SU-DHL-6 (cell line): ENCODE data around the gene P3H3.
"Not testable (repeated sequence)": the region's sequence is repeated elsewhere in the genome, so short reads cannot be mapped to it uniquely, and the experiment has no call there.

Experiments
- H2AFZ ChIP-seq: fragments of 200-600 bp; sonication (generic); 2 replicates; pipeline ENCODE4 v1.6.1; 2014; ENCODE audit warnings: low read depth, mild to moderate bottlenecking, moderate library complexity, mixed read lengths, antibody characterized with exemption, low read length; ENCODE audit not compliant: severe bottlenecking
- H3F3A ChIP-seq: fragments of 200-600 bp; shearing (Covaris generic); 2 replicates; pipeline ENCODE4 v1.6.0; 2016; ENCODE audit warnings: antibody characterized with exemption, mild to moderate bottlenecking; ENCODE audit not compliant: insufficient read depth
- H3K27ac ChIP-seq: fragments of 200-600 bp; sonication (generic); 2 replicates; pipeline ENCODE4 v1.5.1; 2016; ENCODE audit warnings: low read depth, mild to moderate bottlenecking, low read length, moderate library complexity, mixed read lengths
- H3K27me3 ChIP-seq: fragments of 200-600 bp; sonication (generic), shearing (Covaris generic); 2 replicates; pipeline ENCODE4 v1.6.0; 2014; ENCODE audit warnings: mild to moderate bottlenecking, low read length
- H3K36me3 ChIP-seq: fragments of 200-600 bp; sonication (generic); 2 replicates; pipeline ENCODE4 v1.6.1; 2014; ENCODE audit warnings: mild to moderate bottlenecking, low read length, mixed read lengths
- H3K4me2 ChIP-seq: fragments of 300-600, 200-600 bp; shearing (Covaris generic), sonication (generic); 2 replicates; pipeline ENCODE4 v1.6.0; 2014; ENCODE audit warnings: low read length, low read depth, mild to moderate bottlenecking; ENCODE audit not compliant: poor library complexity, severe bottlenecking
- H3K4me3 ChIP-seq: fragments of 200-600 bp; sonication (generic); 2 replicates; pipeline ENCODE4 v1.5.1; 2014; ENCODE audit warnings: antibody characterized with exemption, low read length, mild to moderate bottlenecking, mixed read lengths; ENCODE audit not compliant: insufficient read depth, poor library complexity, severe bottlenecking
- H3K79me2 ChIP-seq: fragments of 200-600 bp; sonication (generic); 2 replicates; pipeline ENCODE4 v1.6.1; 2014; ENCODE audit warnings: mild to moderate bottlenecking, low read length, moderate library complexity; ENCODE audit not compliant: insufficient read depth
- H3K9ac ChIP-seq: fragments of 200-600 bp; sonication (generic); 2 replicates; pipeline ENCODE4 v1.7.0; 2014; ENCODE audit warnings: mild to moderate bottlenecking, low read length
- H3K9me2 ChIP-seq: fragments of 200-600 bp; sonication (generic); replicated peaks from 2 replicates; pipeline ENCODE4 v1.6.1; 2014; ENCODE audit warnings: low read length; ENCODE audit not compliant: insufficient read depth
- H3K9me3 ChIP-seq: fragments of 200-600 bp; sonication (generic); 2 replicates; pipeline ENCODE4 v1.6.1; 2014; ENCODE audit warnings: low read length, mixed read lengths; ENCODE audit not compliant: insufficient read depth
- H4K20me1 ChIP-seq: fragments of 200-600 bp; sonication (generic); 2 replicates; pipeline ENCODE4 v1.6.1; 2014; ENCODE audit warnings: low read depth, mild to moderate bottlenecking, antibody characterized with exemption, low read length, moderate library complexity, mixed read lengths
- EZH2phosphoT487 ChIP-seq: fragments of 200-600 bp; sonication (generic), shearing (Covaris generic); conservative IDR thresholded peaks from 2 replicates; pipeline ENCODE4 v1.6.1; 2018; ENCODE audit warnings: mild to moderate bottlenecking, antibody characterized with exemption, low read length, moderate library complexity, mixed read lengths
- TF ChIP-seq, protein P1 (sequence below): fragments of 200-600 bp; sonication (generic); IDR thresholded peaks from one replicate; pipeline ENCODE4 v1.5.1; 2017; ENCODE audit warnings: antibody characterized with exemption, mild to moderate bottlenecking, low read length, moderate library complexity; ENCODE audit not compliant: insufficient read depth, poor library complexity, severe bottlenecking

Gene P3H3

DNA sequence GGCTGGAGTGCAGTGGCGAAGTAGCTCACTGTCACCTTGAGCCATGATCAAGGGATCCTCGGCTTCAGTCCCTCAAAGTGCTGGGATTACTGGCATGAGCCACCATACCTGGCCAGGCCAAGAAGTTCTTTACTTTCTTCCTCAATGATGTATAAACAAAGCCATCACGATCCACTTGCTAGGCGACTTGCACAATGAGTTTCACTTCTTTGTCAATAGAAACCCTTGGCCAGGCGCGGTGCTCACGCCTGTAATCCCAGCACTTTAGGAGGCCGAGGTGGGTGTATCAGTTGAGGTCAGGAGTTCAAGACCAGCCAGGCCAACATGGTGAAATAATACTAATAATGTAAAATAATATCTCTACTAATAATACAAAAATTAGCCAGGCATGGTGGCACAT is 59.3 kb downstream of the P3H3 start:
- Histone ChIP-seq H3F3A (peaks cover 12% of the 10 kb centered on the region), H3K4me3 (no peak overlapping the region), H3K9me2 (no peaks in the 10 kb centered on the region), H3K27me3 (no peaks in the 10 kb centered on the region), H3K4me2 (no peak overlapping the region), H3K79me2 (no peaks in the 10 kb centered on the region), H4K20me1 (no peaks in the 10 kb centered on the region), H3K36me3 (no peaks in the 10 kb centered on the region), H3K27ac (no peak overlapping the region), H2AFZ (no peak overlapping the region), H3K9me3 (no peaks in the 10 kb centered on the region), H3K9ac (no peak overlapping the region)
- TF ChIP-seq EZH2phosphoT487 = no peak
- TF ChIP-seq, protein P1, sequence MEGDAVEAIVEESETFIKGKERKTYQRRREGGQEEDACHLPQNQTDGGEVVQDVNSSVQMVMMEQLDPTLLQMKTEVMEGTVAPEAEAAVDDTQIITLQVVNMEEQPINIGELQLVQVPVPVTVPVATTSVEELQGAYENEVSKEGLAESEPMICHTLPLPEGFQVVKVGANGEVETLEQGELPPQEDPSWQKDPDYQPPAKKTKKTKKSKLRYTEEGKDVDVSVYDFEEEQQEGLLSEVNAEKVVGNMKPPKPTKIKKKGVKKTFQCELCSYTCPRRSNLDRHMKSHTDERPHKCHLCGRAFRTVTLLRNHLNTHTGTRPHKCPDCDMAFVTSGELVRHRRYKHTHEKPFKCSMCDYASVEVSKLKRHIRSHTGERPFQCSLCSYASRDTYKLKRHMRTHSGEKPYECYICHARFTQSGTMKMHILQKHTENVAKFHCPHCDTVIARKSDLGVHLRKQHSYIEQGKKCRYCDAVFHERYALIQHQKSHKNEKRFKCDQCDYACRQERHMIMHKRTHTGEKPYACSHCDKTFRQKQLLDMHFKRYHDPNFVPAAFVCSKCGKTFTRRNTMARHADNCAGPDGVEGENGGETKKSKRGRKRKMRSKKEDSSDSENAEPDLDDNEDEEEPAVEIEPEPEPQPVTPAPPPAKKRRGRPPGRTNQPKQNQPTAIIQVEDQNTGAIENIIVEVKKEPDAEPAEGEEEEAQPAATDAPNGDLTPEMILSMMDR = no peak

DNA sequence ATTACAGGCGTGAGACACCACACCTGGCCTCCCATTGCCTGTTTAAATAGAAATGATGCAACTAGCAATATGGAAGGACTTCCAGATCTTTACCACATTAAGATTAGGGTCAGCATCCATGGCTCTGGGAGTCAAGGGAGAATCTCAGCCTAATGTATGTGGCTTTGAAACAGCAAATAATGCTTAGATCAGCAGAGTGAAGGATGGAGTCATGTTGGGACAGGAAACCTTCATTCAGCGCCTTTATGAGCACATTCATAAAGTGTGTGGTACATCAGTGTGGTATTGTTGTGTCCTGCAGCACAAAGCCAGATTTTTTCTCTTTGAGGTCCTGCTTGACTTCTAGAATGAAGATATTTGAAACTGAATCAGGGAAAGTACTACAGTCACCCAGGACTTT is 60.2 kb downstream of the P3H3 start:
- Histone ChIP-seq H4K20me1 (no peaks in the 10 kb centered on the region), H3K27ac (no peak overlapping the region)

DNA sequence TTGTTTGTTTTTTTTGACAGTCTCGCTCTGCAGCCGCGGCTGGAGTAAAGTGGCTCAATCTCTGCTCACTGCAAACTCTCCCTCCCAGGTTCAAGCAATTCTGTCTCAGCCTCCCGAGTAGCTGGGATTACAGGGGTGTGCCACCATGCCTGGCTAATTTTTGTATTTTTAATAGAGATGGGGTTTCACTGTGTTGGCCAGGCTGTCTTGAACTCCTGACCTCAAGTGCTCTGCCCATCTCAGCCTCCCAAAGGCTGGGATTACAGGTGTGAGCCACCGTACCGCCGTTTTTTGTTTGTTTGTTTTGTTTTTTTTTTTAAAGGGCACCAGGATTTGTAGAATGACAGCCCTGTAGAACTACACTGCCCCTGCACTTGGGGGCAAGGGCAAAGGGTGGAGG is 60.6 kb downstream of the P3H3 start:
- not testable (repeated sequence) for H3K27me3 ChIP-seq, H3K9ac ChIP-seq, H3K27ac ChIP-seq, H3K4me3 ChIP-seq, H3K9me3 ChIP-seq, H2AFZ ChIP-seq, H3K79me2 ChIP-seq, H3K36me3 ChIP-seq, H3K4me2 ChIP-seq, H4K20me1 ChIP-seq, H3K9me2 ChIP-seq
- H3F3A ChIP-seq = peaks cover 12% of the 10 kb centered on the region

More for the DNA sequence above, 60.2 kb downstream of the P3H3 start:
- TF ChIP-seq, protein P1 = no peak
- no peak for TF ChIP-seq EZH2phosphoT487
- Histone ChIP-seq H3F3A (peaks cover 12% of the 10 kb centered on the region), H2AFZ (no peak overlapping the region), H3K36me3 (no peaks in the 10 kb centered on the region), H3K79me2 (no peaks in the 10 kb centered on the region), H3K4me3 (no peak overlapping the region), H3K4me2 (no peak overlapping the region), H3K9me2 (no peaks in the 10 kb centered on the region), H3K9ac (no peak overlapping the region), H3K9me3 (no peaks in the 10 kb centered on the region), H3K27me3 (no peaks in the 10 kb centered on the region)
